LNCaP clone FGC (cell line): ENCODE results near the gene SLC8A1.

Experiments used
- DNase-seq: peaks from one replicate; pipeline ENCODE4 v3.0.0-alpha.2; 2011; ENCODE audit warnings: low read depth
- H3K4me3 ChIP-seq: 2 replicates; pipeline ENCODE4 v1.5.1; 2011; ENCODE audit warnings: mild to moderate bottlenecking, low read depth, low read length, control low read depth
- CTCF ChIP-seq: IDR thresholded peaks from 2 replicates; pipeline ENCODE4 v1.5.1; 2012; ENCODE audit warnings: mild to moderate bottlenecking; ENCODE audit not compliant: control insufficient read depth, insufficient read depth; ENCODE audit errors: extremely low read depth

SLC8A1 gene

GRCh38 chr2:40160751-40161218 lies 291.1 kb downstream of the SLC8A1 start:
- H3K4me3 ChIP-seq, result no peak overlapping the region

GRCh38 chr2:40159333-40159732 lies 292.6 kb downstream of the SLC8A1 start:
- no peak for DNase-seq
- TF ChIP-seq CTCF, result no peak

More at GRCh38 chr2:40160751-40161218, 291.1 kb downstream of the SLC8A1 start:
- no peak for DNase-seq
- TF ChIP-seq CTCF, result no peak

GRCh38 chr2:40158781-40159180 lies 293.1 kb downstream of the SLC8A1 start:
- H3K4me3 ChIP-seq, result no peak overlapping the region
- no peak for TF ChIP-seq CTCF
- no peak for DNase-seq

More at GRCh38 chr2:40159333-40159732, 292.6 kb downstream of the SLC8A1 start:
- H3K4me3 ChIP-seq, result no peak overlapping the region

- TF ChIP-seq CTCF, result no peak
- DNase-seq, result no peak
- H3K4me3 ChIP-seq, result no peak overlapping the region
These were observed 296.2 kb downstream of the SLC8A1 start for GRCh38 chr2:40155728-40156127.

- no peak for DNase-seq
- TF ChIP-seq CTCF, result no peak
- no peak overlapping the region for H3K4me3 ChIP-seq
These were observed 301.6 kb downstream of the SLC8A1 start for GRCh38 chr2:40150266-40150665.

- H3K4me3 ChIP-seq, result no peak overlapping the region
- no peak for DNase-seq
- no peak for TF ChIP-seq CTCF
These were observed 303.6 kb downstream of the SLC8A1 start for GRCh38 chr2:40148334-40148733.

- no peak overlapping the region for H3K4me3 ChIP-seq
- no peak for DNase-seq
- TF ChIP-seq CTCF, result no peak
These were observed 304.5 kb downstream of the SLC8A1 start for GRCh38 chr2:40147360-40147759.
